ENCODE data around the gene OR10G3.

The OR10G3 gene

GRCh38 chr14:21535545-21536417 is 44.1 kb downstream of the OR10G3 start:
- no peak for DNase-seq

- no peak for DNase-seq
These were observed 45.3 kb downstream of the OR10G3 start for GRCh38 chr14:21534576-21534975.

GRCh38 chr14:21533294-21533693 is 46.6 kb downstream of the OR10G3 start:
- no peak for DNase-seq

GRCh38 chr14:21529515-21529914 is 50.4 kb downstream of the OR10G3 start:
- no peak for DNase-seq

GRCh38 chr14:21528381-21529348 is 51.2 kb downstream of the OR10G3 start:
- no peak for DNase-seq

GRCh38 chr14:21527318-21527679 is 52.6 kb downstream of the OR10G3 start:
- no peak for DNase-seq

- DNase-seq: no peak
These were observed 53.1 kb downstream of the OR10G3 start for GRCh38 chr14:21526672-21527317.

GRCh38 chr14:21525962-21526671 is 53.8 kb downstream of the OR10G3 start, which contains the start of gene SALL2:
TSS of gene SALL2 (minus strand) at chr14:21526346. CDS start at chr14:21526127, 219 bp downstream.
- peak; percentile 68 for DNase-seq

GRCh38 chr14:21525571-21525961 is 54.3 kb downstream of the OR10G3 start:
- DNase-seq: no peak

- no peak for DNase-seq
These were observed 55.0 kb downstream of the OR10G3 start for GRCh38 chr14:21524575-21525490.

- DNase-seq: no peak
These were observed 56.7 kb downstream of the OR10G3 start for GRCh38 chr14:21523203-21523602.

- no peak for DNase-seq
These were observed 58.4 kb downstream of the OR10G3 start for GRCh38 chr14:21521501-21521900.

- DNase-seq: no peak
These were observed 59.1 kb downstream of the OR10G3 start for GRCh38 chr14:21520767-21521166.

- DNase-seq: no peak
These were observed 61.2 kb downstream of the OR10G3 start for GRCh38 chr14:21518725-21519124.
